Kasumi-1 (cell line): Measurements from ENCODE around the gene GDF15.

Experiments
- DNase-seq, 2 experiments: peaks; one replicate each; lab custom pipeline; 2025; lab: John Stamatoyannopoulos, UW

The GDF15 gene

DNA sequence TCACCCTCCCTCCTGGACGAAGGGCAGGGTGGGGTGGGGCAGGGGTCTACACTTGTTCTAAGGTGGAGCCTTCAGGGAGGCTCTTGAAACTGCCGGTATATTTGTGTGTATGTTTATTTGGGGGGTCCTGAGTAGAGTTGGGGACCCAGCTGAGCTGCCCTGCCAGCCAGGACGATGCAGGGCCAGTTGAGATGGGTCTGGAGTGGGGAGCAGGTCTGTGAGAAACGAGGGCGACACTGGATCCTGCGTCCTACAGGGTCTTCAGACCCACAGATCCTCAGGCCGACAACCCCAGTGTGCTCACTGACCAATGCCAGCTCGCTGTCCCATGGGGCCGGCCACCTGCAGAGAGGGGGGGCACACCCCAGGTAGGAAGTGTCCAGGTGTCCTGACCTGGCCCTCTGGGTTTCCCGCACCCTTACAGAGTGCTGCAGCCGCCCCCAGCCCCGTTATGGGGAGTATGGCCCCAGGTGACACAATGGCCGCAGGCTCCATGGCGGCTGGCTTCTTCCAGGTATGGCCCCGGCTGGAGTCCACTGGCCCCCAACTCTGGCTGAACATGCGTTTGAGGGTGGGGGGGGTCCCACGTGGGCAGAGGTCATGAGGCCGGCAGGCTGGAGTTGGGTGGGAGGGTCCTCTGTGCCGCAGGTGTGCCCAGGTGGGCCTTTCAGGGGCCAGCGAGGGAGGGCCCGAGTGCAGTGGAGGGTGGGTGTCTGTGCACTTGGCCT, 44.6 kb downstream of the GDF15 start:
- DNase-seq, result no peak

DNA sequence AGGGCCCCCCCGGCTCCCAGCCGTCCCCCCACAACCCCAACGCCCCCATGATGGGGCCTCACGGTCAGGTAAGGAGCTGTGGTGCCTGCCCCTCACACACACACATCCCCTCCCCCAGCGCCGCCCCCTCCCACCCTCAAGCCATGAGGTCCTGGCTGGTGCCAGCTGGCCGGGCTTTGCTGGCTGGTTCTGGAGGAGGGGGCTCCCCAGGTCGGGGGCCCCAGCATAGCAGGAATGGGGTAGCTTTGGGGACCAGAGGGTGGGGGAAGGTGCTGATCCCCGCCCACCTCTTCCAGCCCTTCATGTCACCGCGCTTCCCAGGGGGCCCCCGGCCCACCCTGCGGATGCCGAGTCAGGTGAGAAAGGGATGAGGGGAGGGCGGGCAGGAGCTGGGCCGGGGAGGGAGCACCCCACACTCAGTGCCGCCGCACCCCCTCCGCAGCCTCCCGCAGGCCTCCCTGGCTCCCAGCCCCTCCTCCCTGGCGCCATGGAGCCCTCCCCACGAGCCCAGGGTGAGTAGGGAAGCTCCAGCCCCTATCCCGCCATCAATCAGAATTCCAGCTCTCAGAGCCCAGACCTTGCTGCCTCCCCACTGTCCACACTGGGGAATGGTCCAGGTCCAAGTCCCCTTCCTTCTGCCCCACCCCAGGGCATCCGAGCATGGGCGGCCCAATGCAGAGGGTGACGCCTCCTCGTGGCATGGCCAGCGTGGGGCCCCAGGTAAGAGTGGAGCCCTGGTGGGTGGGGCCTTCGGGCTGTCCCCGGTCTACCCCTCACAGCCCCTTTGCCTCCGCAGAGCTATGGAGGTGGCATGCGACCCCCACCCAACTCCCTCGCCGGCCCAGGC, 45.6 kb downstream of the GDF15 start:
- no peak for DNase-seq

DNA sequence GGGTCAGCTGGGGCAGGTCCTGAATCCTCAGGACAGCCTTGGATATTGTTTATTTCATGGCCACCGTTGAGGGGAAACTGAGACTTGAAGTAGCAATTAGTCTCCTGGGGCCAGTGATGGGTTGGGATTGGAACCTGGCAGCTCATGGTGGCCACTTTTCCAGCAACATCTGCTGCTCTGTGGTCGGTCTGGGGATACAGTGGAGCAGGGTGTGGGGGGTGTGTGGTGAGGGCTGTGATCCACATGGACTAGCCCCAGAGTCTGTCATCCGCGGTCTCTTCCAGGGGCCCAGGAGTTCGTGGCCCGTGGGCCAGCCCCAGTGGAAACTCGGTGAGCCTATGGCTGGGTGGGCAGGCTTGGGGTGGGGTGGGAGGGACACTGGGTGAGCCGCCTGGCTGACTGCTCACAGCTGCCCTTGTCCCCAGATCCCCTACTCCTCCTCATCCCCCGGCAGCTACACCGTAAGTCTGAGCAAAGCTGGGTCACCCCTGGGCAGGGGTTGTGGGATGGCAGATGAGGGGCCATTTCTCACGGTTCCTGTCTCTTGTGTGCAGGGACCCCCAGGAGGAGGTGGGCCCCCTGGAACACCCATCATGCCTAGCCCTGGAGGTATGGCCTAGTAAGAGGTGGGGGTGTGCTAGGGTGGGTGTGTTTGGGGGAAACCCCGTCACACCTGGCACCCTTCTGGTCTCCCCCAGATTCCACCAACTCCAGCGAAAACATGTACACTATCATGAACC, 46.5 kb downstream of the GDF15 start:
- no peak for DNase-seq

DNA sequence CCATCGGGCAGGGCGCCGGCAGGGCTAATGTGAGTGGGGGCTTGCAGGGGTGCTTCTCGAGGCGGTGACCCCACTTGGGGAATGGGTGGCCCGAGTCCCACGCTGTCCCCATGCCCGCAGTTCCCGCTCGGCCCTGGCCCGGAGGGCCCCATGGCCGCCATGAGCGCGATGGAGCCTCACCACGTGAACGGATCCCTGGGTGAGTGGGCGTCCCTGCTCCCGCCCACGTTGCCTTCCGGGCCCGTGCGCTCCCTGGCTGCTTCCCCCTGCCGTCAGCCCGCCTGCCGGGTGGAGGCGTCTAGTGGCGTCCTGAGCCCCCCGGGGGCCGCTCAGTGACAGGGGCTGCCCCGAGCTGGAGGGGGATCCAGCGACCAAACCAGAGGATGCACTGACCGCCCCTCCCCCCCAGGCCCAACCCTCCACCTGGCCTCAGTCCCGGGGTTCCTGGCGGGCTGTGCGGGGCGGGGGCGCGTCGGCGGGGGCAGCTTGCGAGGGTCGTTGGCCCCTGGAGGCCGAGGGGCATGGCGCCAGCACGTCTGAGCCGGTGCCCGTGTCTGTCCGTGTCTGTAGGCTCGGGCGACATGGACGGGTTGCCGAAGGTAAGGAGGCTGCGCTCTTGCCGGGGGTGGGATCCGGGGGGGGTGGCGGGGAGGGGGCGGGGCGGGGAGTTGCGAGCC, 47.2 kb downstream of the GDF15 start:
- no peak for DNase-seq

DNA sequence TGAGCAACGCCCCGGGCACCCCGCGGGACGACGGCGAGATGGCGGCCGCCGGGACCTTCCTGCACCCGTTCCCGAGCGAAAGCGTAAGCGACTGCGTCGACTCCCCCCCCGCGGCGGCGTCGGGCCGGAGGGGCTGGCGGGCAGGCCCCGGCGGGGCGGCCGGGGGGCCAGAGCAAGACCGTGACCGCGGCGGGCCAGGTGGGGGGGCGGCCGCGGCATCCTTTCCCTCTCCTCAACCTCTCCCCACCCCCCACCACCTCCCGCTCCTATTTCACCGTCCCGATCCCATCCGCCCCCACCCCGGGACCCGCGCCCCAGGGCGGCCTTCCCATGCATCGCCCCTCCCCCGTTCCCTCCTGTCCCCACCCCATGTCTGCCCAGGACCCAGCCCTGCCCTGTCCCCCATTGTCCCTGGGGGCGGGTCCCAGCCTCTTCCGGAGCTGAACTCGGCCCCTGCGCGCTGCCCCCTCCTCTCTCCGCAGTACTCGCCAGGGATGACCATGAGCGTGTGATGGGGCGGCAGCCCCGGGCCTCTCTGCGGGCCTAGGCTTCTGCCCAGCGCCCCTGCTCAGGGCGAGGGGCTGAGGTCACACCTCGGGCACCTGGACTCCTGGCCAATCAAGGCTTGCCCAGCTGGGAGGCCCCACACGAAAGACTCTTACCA, 47.9 kb downstream of the GDF15 start:
- no peak for DNase-seq

DNA sequence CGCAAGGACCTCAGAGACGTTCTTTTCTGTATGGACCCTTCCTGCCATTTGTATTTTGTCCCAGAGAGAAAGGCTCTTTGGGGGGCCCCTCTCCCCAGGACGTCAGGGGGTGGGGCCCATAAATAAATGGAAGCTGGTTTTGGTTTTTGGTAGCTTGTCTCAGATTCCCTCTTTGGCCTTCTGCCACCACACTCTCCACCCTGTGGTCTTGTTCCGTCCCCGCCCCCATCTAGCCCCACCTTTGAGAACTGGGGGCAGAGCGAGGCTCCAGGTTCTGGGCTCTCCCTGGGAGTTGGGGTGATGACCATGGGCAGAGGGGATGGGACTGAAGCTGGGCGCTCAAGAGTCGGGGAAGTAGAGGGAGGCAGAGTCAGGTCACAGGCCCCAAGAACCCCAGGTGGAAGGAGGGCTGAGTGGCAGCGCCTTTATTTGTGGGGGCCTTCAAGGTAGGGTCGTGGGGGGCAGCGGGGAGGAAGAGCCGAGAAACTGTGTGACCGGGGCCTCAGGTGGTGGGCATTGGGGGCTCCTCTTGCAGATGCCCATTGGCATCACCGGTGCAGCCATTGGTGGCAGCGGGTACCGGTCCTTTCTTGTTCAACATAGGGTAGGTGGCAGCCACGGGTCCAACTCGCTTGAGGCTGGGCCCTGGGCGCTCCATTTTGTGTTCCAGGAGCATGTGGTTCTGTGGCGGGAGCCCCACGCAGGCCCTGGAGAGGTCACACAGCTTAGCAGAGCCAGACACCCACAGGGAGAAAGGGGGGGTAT, 48.6 kb downstream of the GDF15 start:
- no peak for DNase-seq

DNA sequence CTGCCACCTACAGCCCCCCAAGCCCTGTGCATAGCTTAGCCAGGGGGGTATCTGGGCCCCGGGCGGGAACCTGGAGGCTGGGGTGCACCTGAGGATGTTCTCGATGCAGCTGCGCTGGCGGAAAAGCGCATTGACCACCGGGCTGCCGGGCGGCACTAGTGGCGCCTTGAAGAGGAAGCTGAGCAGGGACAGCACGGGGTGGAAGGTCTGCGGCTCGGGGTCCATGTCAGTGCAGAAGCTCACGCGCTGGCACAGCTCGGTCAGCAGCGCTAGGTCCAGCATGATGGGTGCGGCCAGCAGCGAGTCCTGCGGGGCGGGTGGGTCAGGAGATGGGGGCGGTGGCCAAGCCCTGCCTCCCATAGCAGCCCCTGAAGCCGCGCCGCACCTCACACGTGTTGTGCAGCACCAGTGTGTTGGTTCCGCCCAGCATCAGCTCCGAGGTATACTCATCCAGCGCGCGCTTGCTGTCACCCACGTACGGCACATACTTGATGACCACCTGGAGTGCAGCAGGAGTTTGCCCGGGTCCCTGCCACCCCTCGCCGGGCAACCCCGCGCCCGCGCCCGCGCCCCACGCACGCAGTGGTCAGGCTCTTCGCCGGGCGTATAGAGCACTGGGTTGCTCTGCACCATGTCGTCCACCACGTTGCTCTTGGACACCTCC, 49.4 kb downstream of the GDF15 start:
- DNase-seq, result no peak

DNA sequence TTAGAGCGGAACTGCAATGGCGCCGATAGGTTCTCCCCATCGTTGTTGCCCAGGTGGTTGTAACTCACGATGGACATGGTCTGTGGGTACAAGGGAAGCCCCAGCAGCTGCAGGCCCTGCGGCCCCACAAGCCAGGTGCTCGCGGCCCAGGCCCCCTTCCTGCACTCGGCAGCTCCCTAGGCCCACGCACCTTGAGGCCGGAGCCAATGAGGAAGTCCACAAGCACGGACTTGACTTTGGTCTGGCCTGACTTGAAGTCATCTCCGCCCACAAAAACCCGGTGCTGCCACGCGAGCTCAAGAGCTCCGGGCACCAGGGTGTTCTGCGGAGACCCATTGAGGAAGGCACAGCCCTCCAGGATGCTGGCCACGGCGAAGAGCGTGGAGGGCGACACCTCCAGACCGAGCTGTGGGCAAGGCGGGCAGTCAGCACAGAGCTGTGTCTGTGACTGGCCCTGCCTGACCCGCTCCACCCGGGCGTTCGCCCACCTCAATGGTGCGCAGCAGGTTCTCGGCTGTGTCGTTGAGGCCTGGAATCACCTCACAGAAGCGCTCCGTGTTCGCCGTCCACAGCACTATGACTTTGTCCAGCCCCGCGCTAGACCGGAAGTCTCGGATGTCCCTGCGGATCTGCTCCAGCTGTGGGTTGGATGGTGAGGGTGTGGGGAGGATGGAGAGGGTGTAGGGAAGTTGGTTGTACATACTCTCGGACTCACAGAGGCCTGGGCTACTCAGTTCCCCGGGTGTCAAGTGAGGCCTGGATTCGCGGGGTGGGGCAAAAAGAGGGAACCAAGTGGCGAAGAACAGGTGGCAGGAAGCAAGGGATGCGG, 50.1 kb downstream of the GDF15 start:
- DNase-seq, result no peak

DNA sequence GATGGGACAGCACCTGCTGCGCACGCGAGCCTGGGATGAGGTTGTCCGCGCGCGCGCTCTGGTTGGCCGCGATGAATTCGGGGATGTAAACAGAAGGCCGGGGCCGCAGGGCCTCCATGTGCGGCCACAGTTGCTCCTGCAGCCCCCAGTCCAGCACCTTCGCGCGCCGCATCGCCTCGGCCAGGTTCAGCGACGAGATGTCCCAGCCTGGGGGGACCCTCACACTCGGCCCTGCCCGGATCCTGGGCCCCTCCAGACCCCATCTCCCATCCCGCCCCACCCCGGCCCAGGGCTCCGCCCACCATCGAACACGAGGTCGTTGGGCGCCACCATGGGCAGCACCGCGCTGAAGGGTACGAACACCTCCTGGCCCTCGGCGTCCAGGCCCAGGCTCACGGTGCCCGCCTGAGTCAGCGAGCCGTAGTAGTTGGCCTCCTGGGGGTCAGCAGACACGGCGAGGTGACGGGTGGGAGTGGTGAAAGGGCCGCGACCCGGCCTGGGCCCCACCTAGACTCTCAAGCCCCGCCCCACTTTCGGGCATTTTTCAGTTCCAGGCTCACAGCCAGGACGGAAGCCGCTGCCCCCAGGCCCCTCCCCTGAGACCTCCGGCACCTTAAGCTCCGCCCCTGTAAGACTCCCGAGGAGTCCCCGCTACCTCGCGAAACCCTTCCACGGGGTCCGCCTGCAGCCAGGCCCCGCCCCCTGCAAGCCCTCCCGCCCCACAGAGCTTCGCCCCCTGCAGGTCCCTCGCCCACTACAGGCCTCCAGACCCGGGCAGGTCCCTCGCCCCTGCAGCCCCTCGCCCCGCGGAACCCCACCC, 50.9 kb downstream of the GDF15 start:
- peak; percentile 89 to 93 for DNase-seq

DNA sequence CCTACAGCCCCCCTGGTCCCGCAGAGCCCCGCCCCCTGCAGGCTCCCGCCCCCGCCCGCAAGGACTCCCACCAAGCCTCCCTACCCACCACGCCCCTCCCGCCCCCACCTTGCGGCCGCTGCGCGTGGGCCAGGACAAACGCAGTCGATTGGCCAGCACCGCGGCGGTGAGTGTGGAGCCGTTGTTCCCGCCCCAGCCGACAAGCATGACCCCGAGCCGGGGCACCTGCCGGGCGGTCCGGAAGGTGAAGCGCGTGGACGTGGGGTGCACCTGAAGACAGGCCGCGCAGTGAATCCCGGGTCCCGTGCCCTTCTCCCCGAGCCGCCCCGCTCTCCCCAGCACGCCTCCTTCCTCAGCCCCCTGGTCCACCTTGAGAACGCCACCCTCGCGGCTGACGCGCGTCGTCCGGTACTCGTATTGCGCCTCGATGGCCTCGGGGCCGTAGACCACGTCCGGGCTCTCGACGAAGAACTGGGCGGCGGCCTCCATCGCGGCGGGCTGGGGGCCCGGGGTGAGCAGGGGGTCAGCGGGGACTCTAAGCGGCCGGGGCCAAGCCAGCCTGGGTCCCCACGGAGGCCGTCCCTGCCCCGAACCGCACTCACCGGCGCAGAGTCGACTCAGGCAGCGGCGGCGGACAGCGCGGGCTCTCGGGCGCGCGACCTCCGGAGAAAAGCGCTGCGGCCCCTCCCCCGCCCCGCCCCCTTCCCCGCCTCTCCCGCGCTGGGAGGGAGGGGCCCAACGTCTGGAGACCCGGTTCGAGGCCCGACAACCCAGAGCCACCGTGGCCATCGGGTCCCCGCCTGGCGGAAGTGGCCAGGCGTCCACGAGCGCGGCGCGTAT, 51.8 kb downstream of the GDF15 start, which contains the start of gene ISYNA1:
ISYNA1 (minus strand) TSS at position 643 of the 840 bp plus-strand sequence; CDS start at position 489, 154 bp downstream.
- peak in 1 of 2 experiments; percentile 38 for DNase-seq

DNA sequence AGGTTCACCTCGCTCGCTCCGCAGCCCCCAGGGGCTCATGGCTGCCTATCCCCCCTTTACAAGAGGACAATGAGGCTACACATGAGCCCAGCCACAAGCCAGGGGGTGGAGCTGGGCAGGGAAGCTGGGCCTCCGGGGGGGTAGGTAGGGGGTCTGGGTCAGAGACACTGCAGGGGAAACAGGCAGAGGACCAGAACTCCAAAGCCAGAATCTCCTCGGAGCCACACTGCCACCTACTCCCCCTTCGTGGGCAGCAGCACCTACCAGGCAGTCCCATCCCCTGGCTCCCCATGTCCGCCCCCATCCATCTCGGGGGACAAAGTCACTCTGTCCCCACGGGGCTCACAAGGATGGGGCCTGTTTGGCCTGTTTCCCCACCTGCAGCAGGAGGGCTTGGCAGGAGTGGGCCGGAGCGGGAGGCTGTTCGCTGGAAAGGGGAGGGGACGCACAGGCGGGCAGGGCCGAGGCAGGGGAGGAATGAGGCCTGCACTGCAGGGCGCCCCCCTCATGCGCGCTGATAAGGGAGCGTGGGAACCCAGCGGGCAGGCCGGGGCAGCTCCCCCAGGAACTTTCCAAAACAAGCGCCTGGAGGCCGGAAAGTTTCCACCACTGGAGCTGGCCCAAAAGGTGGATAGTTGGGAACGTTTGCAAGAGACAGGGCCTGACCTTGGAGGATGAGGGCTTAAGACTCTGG, 52.5 kb downstream of the GDF15 start:
- peak in 1 of 2 experiments; percentile 38 for DNase-seq
